BJ (cell line): Measurements from ENCODE around the gene HMGCS2. TPM values are rescaled to one million over a fixed set of nuclear protein-coding genes. Genes with fewer than 3 reads are reported as not detected.
"Not testable (repeated sequence)": the region's sequence is repeated elsewhere in the genome, so short reads cannot be mapped to it uniquely, and the experiment has no call there.

Source experiments
- CTCF ChIA-PET: fragments of 350-600 bp; formaldehyde crosslinking; extraction: SDS; loops from one replicate; lab custom pipeline; 2021; ENCODE audit warnings: antibody characterized with exemption, inconsistent platforms; lab: Yijun Ruan, JAX
- POLR2A ChIA-PET: fragments of 300-600 bp; sonication (Branson Sonifier 250); formaldehyde crosslinking; extraction: SDS; loops from one replicate; lab custom pipeline; 2021; ENCODE audit warnings: antibody characterized with exemption; lab: Charles Lee
- DNase-seq: peaks from one replicate; pipeline ENCODE4 v3.0.0-alpha.2; 2011; ENCODE audit warnings: low read depth
- H3K27me3 ChIP-seq: 2 replicates; pipeline ENCODE4 v1.6.0; 2011; ENCODE audit warnings: low read length; ENCODE audit not compliant: control insufficient read depth, insufficient read depth
- H3K36me3 ChIP-seq: 2 replicates; pipeline ENCODE4 v1.5.1; 2011; ENCODE audit warnings: low read length; ENCODE audit not compliant: control insufficient read depth, insufficient read depth
- H3K4me3 ChIP-seq: 2 replicates; pipeline ENCODE4 v1.5.1; 2011; ENCODE audit warnings: low read depth, mild to moderate bottlenecking, control low read depth, low read length
- CTCF ChIP-seq: IDR thresholded peaks from 2 replicates; pipeline ENCODE4 v1.5.1; 2011; ENCODE audit warnings: low read depth, mild to moderate bottlenecking, control low read depth, inconsistent platforms, low read length, moderate library complexity; ENCODE audit not compliant: insufficient read depth
- polyA plus RNA-seq: library from polyadenylated mRNA; depleted of rRNA; stranded (reverse); fragments of >200 nt; gene quantifications from 2 replicates; pipeline ENCODE4 v1.2.3, GENCODE V29; 2011

The HMGCS2 gene
- polyA plus RNA-seq, 1 experiment: not detected

GRCh38 chr1:119791377-119791776 lies 22.7 kb upstream of the HMGCS2 start:
- ChIA-PET POLR2A (no interaction called here), CTCF (interaction anchor here (1.0 kb wide), 1 partner anchor 17 kb away, joined by 4 read pairs; no protein-coding TSS in a partner anchor)
- no peak overlapping the region for H3K4me3 ChIP-seq
- no peaks in the 10 kb centered on the region for H3K36me3 ChIP-seq
- H3K27me3 ChIP-seq: peaks cover 2% of the 10 kb centered on the region; the same call in 1 of the 2 replicates
- TF ChIP-seq CTCF: no peak
- DNase-seq: no peak

GRCh38 chr1:119790451-119791198 lies 21.9 kb upstream of the HMGCS2 start:
- CTCF ChIA-PET: interaction anchor here (1.0 kb wide), 1 partner anchor 18 kb away, joined by 4 read pairs; no protein-coding TSS in a partner anchor
- Histone ChIP-seq H3K4me3 (no peak overlapping the region), H3K36me3 (no peaks in the 10 kb centered on the region), H3K27me3 (peaks cover 2% of the 10 kb centered on the region; the same call in 1 of the 2 replicates)
- DNase-seq: no peak
- TF ChIP-seq CTCF: no peak
- POLR2A ChIA-PET: no interaction called here

GRCh38 chr1:119787776-119788175 lies 19.1 kb upstream of the HMGCS2 start:
- CTCF ChIA-PET: interaction anchor here (1.2 to 2.6 kb wide), 2 partner anchors 21 to 43 kb away, joined by 4 to 7 read pairs; no protein-coding TSS in a partner anchor
- no peaks in the 10 kb centered on the region for H3K36me3 ChIP-seq
- no peak for TF ChIP-seq CTCF
- POLR2A ChIA-PET: no interaction called here
- H3K4me3 ChIP-seq: no peak overlapping the region
- no peak for DNase-seq
- peaks cover 5% of the 10 kb centered on the region; the same call in 1 of the 2 replicates for H3K27me3 ChIP-seq

- H3K36me3 ChIP-seq, DNase-seq, H3K4me3 ChIP-seq, POLR2A ChIA-PET, H3K27me3 ChIP-seq: not testable (repeated sequence)
- CTCF ChIA-PET: interaction anchor here (0.8 to 1.2 kb wide), 2 partner anchors 22 to 43 kb away, joined by 3 read pairs; no protein-coding TSS in a partner anchor
These were observed 17.9 kb upstream of the HMGCS2 start for GRCh38 chr1:119786473-119787050.

GRCh38 chr1:119786046-119786445 lies 17.3 kb upstream of the HMGCS2 start:
- H3K36me3 ChIP-seq, DNase-seq, POLR2A ChIA-PET, H3K27me3 ChIP-seq, H3K4me3 ChIP-seq: not testable (repeated sequence)
- CTCF ChIA-PET: interaction anchor here (0.8 to 1.2 kb wide), 2 partner anchors 22 to 43 kb away, joined by 3 read pairs; no protein-coding TSS in a partner anchor

- H3K36me3 ChIP-seq: no peaks in the 10 kb centered on the region
- CTCF ChIA-PET: interaction anchor here (0.9 to 1.7 kb wide), 3 partner anchors 11 to 102 kb away, joined by 3 to 9 read pairs (median 5); no protein-coding TSS in a partner anchor
These were observed 15.6 kb upstream of the HMGCS2 start for GRCh38 chr1:119784191-119784781.

More at GRCh38 chr1:119784191-119784781, 15.6 kb upstream of the HMGCS2 start:
- TF ChIP-seq CTCF: no peak
- DNase-seq: no peak
- Histone ChIP-seq H3K27me3 (peaks cover 6% of the 10 kb centered on the region; the same call in 1 of the 2 replicates), H3K4me3 (no peak overlapping the region)
- POLR2A ChIA-PET: no interaction called here
